ENCODE measurements around the gene BCL2L1.

DNA sequence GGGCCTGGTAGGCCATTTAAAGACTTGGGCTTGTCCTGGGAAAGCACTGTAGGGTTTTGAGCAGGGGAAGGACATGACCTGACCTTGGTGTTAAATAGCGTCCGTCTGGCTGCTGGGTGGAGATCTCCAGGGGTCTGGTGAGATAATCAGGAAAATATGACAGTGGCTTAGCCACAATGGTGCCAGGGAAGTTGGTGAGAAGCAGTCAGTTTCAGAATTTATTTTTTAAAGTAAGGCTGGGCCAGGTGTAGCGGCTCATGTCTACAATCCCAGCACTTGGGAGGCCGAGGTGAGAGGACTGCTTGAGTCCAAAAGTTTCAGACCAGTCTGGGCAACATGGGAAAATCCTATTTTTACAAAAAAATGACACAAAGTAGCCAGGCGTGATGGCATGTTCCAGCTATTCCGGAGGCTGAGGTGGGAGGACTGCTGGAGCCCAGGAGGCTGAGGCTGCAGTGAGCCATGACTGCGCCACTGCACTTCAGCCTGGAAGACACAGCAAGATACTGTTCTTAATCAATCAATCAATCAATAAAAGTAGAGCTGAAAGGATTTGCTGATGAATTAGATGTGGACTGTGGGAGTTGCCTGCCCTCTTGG lies 41.4 kb downstream of the BCL2L1 start:
- TF ChIP-seq ARNTL (CRISPR knock-in tag; IDR thresholded peaks at IDR 0.05; ENCODE audit: borderline replicate concordance, low read depth): no peak
- no peak for TF ChIP-seq RARB (CRISPR knock-in tag; IDR thresholded peaks at IDR 0.05)

Data from SK-N-SH treated with all-trans-retinoic acid at 6 μM for 48 hours (cell line).